HepG2 (cell line): ENCODE data around the gene ERF. TPM values are rescaled to one million over a fixed set of nuclear protein-coding genes. Genes with fewer than 3 reads are reported as not detected.

Experiments used
- ATAD3A ChIP-seq: sonication (generic); formaldehyde crosslinking; IDR thresholded peaks from 2 replicates; pipeline ENCODE4 v1.4.0; 2020; ENCODE audit warnings: missing genetic modification reagents
- ATF3 ChIP-seq: sonication (generic); formaldehyde crosslinking; IDR thresholded peaks from 2 replicates; pipeline ENCODE4 v1.4.0; 2020; ENCODE audit warnings: missing genetic modification reagents
- BRD4 ChIP-seq: sonication (generic); formaldehyde crosslinking; IDR thresholded peaks from 2 replicates; pipeline ENCODE4 v1.4.0; 2020; ENCODE audit warnings: missing genetic modification reagents
- MAX ChIP-seq: IDR thresholded peaks from 2 replicates; pipeline ENCODE4 v1.6.1; 2012; ENCODE audit warnings: inconsistent platforms
- NCOA1 ChIP-seq: sonication (generic); formaldehyde crosslinking; IDR thresholded peaks from 2 replicates; pipeline ENCODE4 v1.9.0; 2021; ENCODE audit warnings: missing genetic modification reagents
- PITX1 ChIP-seq: sonication (generic); formaldehyde crosslinking; IDR thresholded peaks from 2 replicates; pipeline ENCODE4 v1.5.1; 2020; ENCODE audit warnings: mild to moderate bottlenecking, missing genetic modification reagents
- SSRP1 ChIP-seq: IDR thresholded peaks from 2 replicates; pipeline ENCODE4 v1.6.1; 2016; ENCODE audit warnings: control low read depth
- ZBTB20 ChIP-seq: sonication (generic); formaldehyde crosslinking; IDR thresholded peaks from 2 replicates; pipeline ENCODE4 v1.8.1; 2023; ENCODE audit warnings: missing genetic modification reagents, low read depth, mild to moderate bottlenecking, borderline replicate concordance
- ZBTB26 ChIP-seq: IDR thresholded peaks from 2 replicates; pipeline ENCODE4 v1.6.1; 2016; ENCODE audit warnings: missing compliant biosample characterization, missing genetic modification reagents, borderline replicate concordance
- ZFAT ChIP-seq: sonication (generic); formaldehyde crosslinking; conservative IDR thresholded peaks from 2 replicates; pipeline ENCODE4 v1.8.1; 2023; ENCODE audit warnings: missing genetic modification reagents, inconsistent platforms
- ZFP62 ChIP-seq: sonication (generic); formaldehyde crosslinking; IDR thresholded peaks from 2 replicates; pipeline ENCODE4 v1.4.0; 2020; ENCODE audit warnings: missing genetic modification reagents
- ZNF276 ChIP-seq: sonication (generic); formaldehyde crosslinking; IDR thresholded peaks from 2 replicates; pipeline ENCODE4 v1.4.0; 2020; ENCODE audit warnings: mild to moderate bottlenecking, low read depth, missing genetic modification reagents
- ZNF441 ChIP-seq: sonication (generic); formaldehyde crosslinking; IDR thresholded peaks from 2 replicates; pipeline ENCODE4 v1.7.0; 2021; ENCODE audit warnings: missing genetic modification reagents, borderline replicate concordance
- ZNF513 ChIP-seq: sonication (generic); formaldehyde crosslinking; conservative IDR thresholded peaks from 2 replicates; pipeline ENCODE4 v1.5.0; 2020; ENCODE audit warnings: missing genetic modification reagents
- ZNF704 ChIP-seq: sonication (generic); formaldehyde crosslinking; IDR thresholded peaks from 2 replicates; pipeline ENCODE4 v1.8.1; 2023; ENCODE audit warnings: mild to moderate bottlenecking, inconsistent platforms, moderate library complexity, missing genetic modification reagents, borderline replicate concordance
- ZSCAN25 ChIP-seq: sonication (generic); formaldehyde crosslinking; IDR thresholded peaks from 2 replicates; pipeline ENCODE4 v1.8.0; 2022; ENCODE audit warnings: mild to moderate bottlenecking, missing genetic modification reagents
- ZSCAN31 ChIP-seq: sonication (generic); formaldehyde crosslinking; IDR thresholded peaks from 2 replicates; pipeline ENCODE4 v1.5.0; 2020; ENCODE audit warnings: low read depth, mild to moderate bottlenecking, missing genetic modification reagents
- polyA plus RNA-seq, 8 experiments: library from polyadenylated mRNA; depleted of rRNA in 3 of 8; stranded (reverse) in 7 of 8; unstranded in 1 of 8; fragments of >200 nt; fragmentation: Illumina TruSeq in 4 of 8; extraction: Trizol in 4 of 8; gene quantifications; 2 replicates each; pipeline versions ENCODE4 v1.2.1 to v1.2.3, GENCODE V29; 2011 to 2016; ENCODE audit warnings: low read depth in 4 of 8, missing spikeins in 1 of 8, mixed read lengths in 1 of 8; ENCODE audit not compliant: insufficient read depth in 1 of 8
- total RNA-seq, 5 experiments: library from RNA; depleted of rRNA; stranded (reverse); fragments of >200 nt; fragmentation: Illumina TruSeq; extraction: Trizol; gene quantifications; 2 replicates each; pipeline ENCODE4 v1.2.3, GENCODE V29; 2016; ENCODE audit warnings: low read depth in 1 of 5

The ERF gene
- total and polyA plus RNA-seq, 2 of the 13 experiments (the other 11 are each of a cell fraction or from before 2014, with no cell fraction given), result 67.1 to 69.9 TPM

- TF ChIP-seq SSRP1 (no peak), ZSCAN31 (CRISPR knock-in tag) (0 out of 2 replicates have a peak, but pooled peaks have one; percentile 27), MAX (peak; percentile 57), ZFP62 (no peak), ATF3 (CRISPR knock-in tag) (peak; percentile 25; the same call in 1 of the 2 replicates), ZBTB26 (CRISPR knock-in tag) (0 out of 2 replicates have a peak, but pooled peaks have one; percentile 52), ZNF704 (peak; percentile 44; the same call in 1 of the 2 replicates), ZBTB20 (CRISPR knock-in tag) (no peak), ZFAT (CRISPR knock-in tag) (0 out of 2 replicates have a peak, but pooled peaks have one; percentile 52), ZSCAN25 (CRISPR knock-in tag) (no peak; the same call in 1 of the 2 replicates), PITX1 (CRISPR knock-in tag) (0 out of 2 replicates have a peak, but pooled peaks have one; percentile 30), ZNF276 (peak; percentile 83; the same call in 1 of the 2 replicates), ATAD3A (CRISPR knock-in tag) (no peak), BRD4 (CRISPR knock-in tag) (no peak), NCOA1 (CRISPR knock-in tag) (no peak), ZNF441 (CRISPR knock-in tag) (no peak), ZNF513 (no peak)
Measured at GRCh38 chr19:42279902-42280814, 25.2 kb upstream of the ERF start (continued).
